GM12878 (cell line): ENCODE measurements around the gene B3GALT6. TPM values are rescaled to one million over a fixed set of nuclear protein-coding genes. Genes with fewer than 3 reads are reported as not detected.

ENCODE experiments used
- ATAC-seq: fragments of 200-7000 bp; cut with Tn5 transposase; 3 replicates; pipeline ENCODE4 v1.9.1; 2020; ENCODE audit warnings: mild to moderate bottlenecking, moderate library complexity
- BruUV-seq: library from RNA; stranded (reverse); fragments of 400-500 nt; replicated peaks from 2 replicates; lab custom pipeline; 2021; lab: Mats Ljungman, UMichigan
- CTCF ChIA-PET: fragments of 300-600 bp; sonication (Branson Sonifier 250); formaldehyde crosslinking; extraction: SDS; loops from one replicate; lab custom pipeline; 2021; ENCODE audit warnings: inconsistent platforms; lab: Yijun Ruan, JAX
- POLR2A ChIA-PET: fragments of 350-600 bp; formaldehyde crosslinking; extraction: SDS; loops from one replicate; lab custom pipeline; 2021; ENCODE audit warnings: inconsistent platforms; lab: Charles Lee
- RAD21 ChIA-PET: fragments of 300-600 bp; sonication (Branson Sonifier 250); formaldehyde crosslinking; loops from one replicate; lab custom pipeline; 2023; ENCODE audit warnings: antibody characterized with exemption; ENCODE audit not compliant: unreplicated experiment; lab: Charles Lee
- SMC1A ChIA-PET: fragments of 300-600 bp; sonication (Branson Sonifier 250); formaldehyde crosslinking; loops from one replicate; lab custom pipeline; 2023; ENCODE audit not compliant: unreplicated experiment, uncharacterized antibody; lab: Charles Lee
- DNase-seq: peaks from one replicate; pipeline ENCODE4 v3.0.0-alpha.2; 2011; ENCODE audit warnings: low read depth, low spot score
- FAIRE-seq: peaks from 3 replicates; lab custom pipeline; 2011; peaks lifted over from hg19 to GRCh38; lab: Jason Lieb, UNC
- H2AFZ ChIP-seq: 2 replicates; pipeline ENCODE4 v1.6.0; 2011; ENCODE audit warnings: low read depth, low read length, control low read depth; ENCODE audit not compliant: control insufficient read depth
- H3K27ac ChIP-seq: 2 replicates; pipeline ENCODE4 v1.5.1; 2011; ENCODE audit warnings: control low read depth; ENCODE audit not compliant: control insufficient read depth, insufficient read depth
- H3K27me3 ChIP-seq, 2 experiments: replicated peaks in 1 of 2; 2 replicates each; pipeline versions ENCODE4 v1.6.0 to v1.6.1; 2011; ENCODE audit warnings: low read length in 1 of 2; ENCODE audit not compliant: control insufficient read depth in 2 of 2, insufficient read depth in 2 of 2
- H3K36me3 ChIP-seq, 2 experiments: 2 replicates each; pipeline ENCODE4 v1.5.1; 2011; ENCODE audit warnings: low read length in 1 of 2; ENCODE audit not compliant: control insufficient read depth in 2 of 2, insufficient read depth in 2 of 2
- H3K4me1 ChIP-seq: 2 replicates; pipeline ENCODE4 v1.6.1; 2011; ENCODE audit warnings: mild to moderate bottlenecking, low read length, moderate library complexity, mixed read lengths; ENCODE audit not compliant: control insufficient read depth, insufficient read depth
- H3K4me2 ChIP-seq: 2 replicates; pipeline ENCODE4 v1.6.0; 2011; ENCODE audit warnings: control low read depth; ENCODE audit not compliant: control insufficient read depth, insufficient read depth
- H3K4me3 ChIP-seq: fragments of 200-600 bp; sonication (generic); 2 replicates; pipeline ENCODE4 v1.5.1; 2016
- H3K79me2 ChIP-seq: 2 replicates; pipeline ENCODE4 v1.6.0; 2011; ENCODE audit warnings: low read length; ENCODE audit not compliant: control insufficient read depth, insufficient read depth
- H3K9ac ChIP-seq: 2 replicates; pipeline ENCODE4 v1.8.0; 2011; ENCODE audit warnings: low read length, control low read depth, mixed read lengths; ENCODE audit not compliant: control insufficient read depth, insufficient read depth
- H3K9me3 ChIP-seq: replicated peaks from 3 replicates; pipeline ENCODE4 v1.5.1; 2011; ENCODE audit warnings: mild to moderate bottlenecking, low read length; ENCODE audit not compliant: control insufficient read depth, insufficient read depth
- H4K20me1 ChIP-seq: 2 replicates; pipeline ENCODE4 v1.6.0; 2011; ENCODE audit not compliant: control insufficient read depth, insufficient read depth
- BCL3 ChIP-seq: IDR thresholded peaks from 2 replicates; pipeline ENCODE4 v1.6.1; 2011; ENCODE audit warnings: borderline replicate concordance, low read depth, mild to moderate bottlenecking, moderate library complexity, low read length; ENCODE audit not compliant: insufficient read depth, poor library complexity, severe bottlenecking
- BRCA1 ChIP-seq: IDR thresholded peaks from 2 replicates; pipeline ENCODE4 v1.6.1; 2011; ENCODE audit warnings: low read depth, low read length, improper control_type of control experiment
- FOXM1 ChIP-seq: IDR thresholded peaks from 2 replicates; pipeline ENCODE4 v1.6.1; 2012; ENCODE audit warnings: low read depth, mild to moderate bottlenecking, inconsistent platforms, low read length, moderate library complexity
- POLR2A ChIP-seq: IDR thresholded peaks from 2 replicates; pipeline ENCODE4 v1.6.1; 2011; ENCODE audit warnings: low read depth, mild to moderate bottlenecking, low read length
- RCOR1 ChIP-seq: conservative IDR thresholded peaks from 2 replicates; pipeline ENCODE4 v1.6.1; 2012; ENCODE audit warnings: low read depth, low read length, improper control_type of control experiment
- TCF3 ChIP-seq: IDR thresholded peaks from 2 replicates; pipeline ENCODE4 v1.6.1; 2012; ENCODE audit warnings: low read depth, mild to moderate bottlenecking, low read length, borderline replicate concordance; ENCODE audit not compliant: insufficient read depth
- ZNF384 ChIP-seq: IDR thresholded peaks from 2 replicates; pipeline ENCODE4 v1.6.1; 2012; ENCODE audit warnings: low read depth, mild to moderate bottlenecking, low read length, improper control_type of control experiment, borderline replicate concordance
- WGBS: methylation state at CpG from one replicate; pipeline ENCODE4 v1.1.6; 2016; ENCODE audit warnings: low lambda C conversion rate; ENCODE audit not compliant: insufficient replicate concordance, insufficient coverage; ENCODE audit errors: missing lambda C conversion rate; 5-methylcytosine and 5-hydroxymethylcytosine counted together
- in situ Hi-C: fragments of 300-500 bp; cut with MboI; formaldehyde crosslinking; loops from 9 replicates; pipeline ENCODE4 v1.14.3; 2018; ENCODE audit warnings: mixed read lengths
- intact Hi-C: fragments of 100-400 bp; cut with micrococcal nuclease; formaldehyde crosslinking; loops from one replicate; pipeline ENCODE4 v1.14.2; 2022; ENCODE audit not compliant: unreplicated experiment
- polyA plus RNA-seq, 11 experiments: library from polyadenylated mRNA; depleted of rRNA in 4 of 11; unstranded in 6 of 11; stranded (reverse) in 5 of 11; fragments of >200 nt; fragmentation: Nextera tagmentation in 4 of 11; fragmentation: Illumina TruSeq in 1 of 11; extraction: Ambion mirVana in 4 of 11; extraction: Trizol in 1 of 11; gene quantifications; 1 replicate in 1 of 11; 2 replicates in 10 of 11; pipeline versions ENCODE4 v1.2.1 to v1.2.3, GENCODE V29; 2011 to 2016; ENCODE audit warnings: inconsistent platforms in 2 of 11, missing spikeins in 2 of 11, low read depth in 1 of 11
- total RNA-seq, 4 experiments: library from RNA; depleted of rRNA in 3 of 4; stranded (reverse); fragments of >200 nt in 3 of 4; fragmentation: Illumina TruSeq in 1 of 4; extraction: Trizol in 1 of 4; gene quantifications; 2 replicates each; pipeline versions ENCODE4 v1.2.1 to v1.2.3, GENCODE V29; 2013 to 2021

B3GALT6 gene
- total and polyA plus RNA-seq, 10 of the 15 experiments (the other 5 are each of a cell fraction or from before 2014, with no cell fraction given), result 0.53 to 20.8 (median 4.5) TPM

DNA sequence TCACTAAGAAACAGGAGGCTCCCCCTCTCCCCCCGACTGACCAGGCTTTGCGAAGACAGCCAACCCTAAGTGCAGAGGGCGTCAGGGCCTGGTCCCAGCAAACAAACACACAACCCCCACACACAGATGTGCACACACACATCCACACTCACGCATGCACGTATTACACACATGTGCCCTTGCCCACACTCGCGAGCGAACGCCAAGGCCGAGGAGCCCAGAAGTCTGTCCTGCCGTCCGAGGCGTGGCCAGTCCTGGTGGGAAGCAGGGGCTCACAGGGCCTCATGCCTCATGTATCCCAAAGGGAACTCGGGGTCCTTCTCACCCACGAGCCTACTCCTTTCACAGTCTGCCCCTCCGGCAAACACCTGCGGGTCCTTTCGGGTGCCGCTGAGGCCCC is 2.3 kb upstream of the B3GALT6 start:
- Histone ChIP-seq H3K4me1 (peaks cover 4% of the 10 kb centered on the region), H3K9ac (peak overlapping the region; percentile 97; the same call in 1 of the 2 replicates), H4K20me1 (no peaks in the 10 kb centered on the region), H3K79me2 (peaks cover 50% of the 10 kb centered on the region), H3K27ac (no peak overlapping the region), H3K36me3 (peaks cover 4 to 28% of the 10 kb centered on the region in 2 experiments; a peak in 3 of 4 replicates), H2AFZ (no peak overlapping the region), H3K27me3 (no peaks in the 10 kb centered on the region), H3K9me3 (no peaks in the 10 kb centered on the region; the same call in 2 of the 3 replicates), H3K4me2 (peak overlapping the region; percentile 75), H3K4me3 (peak overlapping the region; percentile 91)
- CTCF ChIA-PET, result interaction anchor here (1.0 to 1.8 kb wide), 2 partner anchors 17 to 21 kb away, joined by 3 to 8 read pairs; no protein-coding TSS in a partner anchor
- intact Hi-C loops, result loop anchor here (5.0 kb wide), 1 partner anchor 107 kb away; no protein-coding TSS in a partner anchor
- TF ChIP-seq BRCA1 (no peak), RCOR1 (no peak), TCF3 (peak; percentile 62; the same call in 1 of the 2 replicates), BCL3 (peak; percentile 97), ZNF384 (no peak), FOXM1 (no peak), POLR2A (peak; percentile 28; the same call in 1 of the 2 replicates)
- FAIRE-seq (no peak), ATAC-seq (no peak), DNase-seq (no peak)
- RAD21 ChIA-PET, result interaction anchor here (1.5 kb wide), 1 partner anchor 58 kb away, joined by 6 read pairs; no protein-coding TSS in a partner anchor
- WGBS, result 95% methylated on average over 19 of the region's 19 CpGs
- POLR2A ChIA-PET, result interaction anchor here (1.0 kb wide), 1 partner anchor 14 kb away, joined by 3 read pairs; no protein-coding TSS in a partner anchor
- SMC1A ChIA-PET, result no interaction called here
- in situ Hi-C loops, result no loop called here
- BruUV-seq, result no TSS peak
